HCT116 (cell line): Measurements from ENCODE around the gene TRIP13. TPM values are rescaled to one million over a fixed set of nuclear protein-coding genes. Genes with fewer than 3 reads are reported as not detected.

ENCODE experiments used
- ATAC-seq: fragments of 200-7000 bp; cut with Tn5 transposase; 2 replicates; pipeline ENCODE4 v1.9.1; 2020; ENCODE audit warnings: mild to moderate bottlenecking, moderate library complexity
- BruUV-seq: library from RNA; stranded (reverse); fragments of 400-500 nt; replicated peaks from 2 replicates; lab custom pipeline; 2021; lab: Mats Ljungman, UMichigan
- CTCF ChIA-PET: fragments of 300-600 bp; sonication (Branson Sonifier 250); formaldehyde crosslinking; loops from one replicate; lab custom pipeline; 2021; ENCODE audit warnings: antibody characterized with exemption; lab: Charles Lee
- POLR2A ChIA-PET: fragments of 300-600, 350-600 bp; sonication (Branson Sonifier 250); formaldehyde crosslinking; loops from one replicate; lab custom pipeline; 2021; ENCODE audit warnings: antibody characterized with exemption; lab: Charles Lee
- RAD21 ChIA-PET, 2 experiments: fragments of 300-600 bp; sonication (Branson Sonifier 250); formaldehyde crosslinking; loops; one replicate each; lab custom pipeline; 2023; ENCODE audit warnings: low total read pairs in 2 of 2; ENCODE audit not compliant: uncharacterized antibody in 2 of 2, unreplicated experiment in 2 of 2, low non-redundant PET in 1 of 2; lab: Charles Lee
- DNase-seq: peaks from one replicate; pipeline ENCODE4 v3.0.0-alpha.2; 2010; ENCODE audit warnings: low read depth, low spot score
- H2AFZ ChIP-seq: fragments of 200-600 bp; shearing (Covaris generic), sonication (generic); 2 replicates; pipeline ENCODE4 v1.6.1; 2017; ENCODE audit warnings: low read depth, mixed run types, mixed read lengths, antibody characterized with exemption, low read length; ENCODE audit not compliant: poor library complexity, severe bottlenecking
- H3K27ac ChIP-seq: 2 replicates; pipeline ENCODE4 v1.5.1; 2012; ENCODE audit warnings: low read depth, low read length
- H3K27me3 ChIP-seq: fragments of 200-600 bp; sonication (generic); 2 replicates; pipeline ENCODE4 v1.6.1; 2016; ENCODE audit warnings: mixed run types, low read length, mixed read lengths; ENCODE audit not compliant: insufficient read depth
- H3K36me3 ChIP-seq, 2 experiments: fragments of 200-500 bp in 1 of 2; fragments of 200-600 bp in 1 of 2; sonication (Bioruptor generic) in 1 of 2; sonication (generic) in 1 of 2; 2 replicates each; pipeline versions ENCODE4 v1.5.1 to v1.6.1; 2014 to 2016; ENCODE audit warnings: low read length in 2 of 2, inconsistent platforms in 1 of 2, mixed read lengths in 1 of 2, mixed run types in 1 of 2; ENCODE audit not compliant: insufficient read depth in 2 of 2, control insufficient read depth in 1 of 2
- H3K4me1 ChIP-seq, 2 experiments: fragments of 200-600 bp in 1 of 2; sonication (generic) in 1 of 2; 2 replicates each; pipeline versions ENCODE4 v1.5.1 to v1.6.1; 2012 to 2017; ENCODE audit warnings: low read length in 2 of 2, inconsistent platforms in 1 of 2, mild to moderate bottlenecking in 1 of 2, mixed read lengths in 1 of 2, mixed run types in 1 of 2, moderate library complexity in 1 of 2; ENCODE audit not compliant: insufficient read depth in 2 of 2, control insufficient read depth in 1 of 2
- H3K4me2 ChIP-seq: fragments of 200-600 bp; sonication (generic); 2 replicates; pipeline ENCODE4 v1.6.1; 2017; ENCODE audit warnings: mixed run types, low read length, mixed read lengths
- H3K4me3 ChIP-seq, 2 experiments: fragments of 200-600 bp in 1 of 2; sonication (generic) in 1 of 2; replicated peaks in 1 of 2; 2 replicates each; pipeline ENCODE4 v1.5.1; 2011 to 2016; ENCODE audit warnings: low read length in 2 of 2, control low read depth in 1 of 2, low read depth in 1 of 2, mild to moderate bottlenecking in 1 of 2, mixed read lengths in 1 of 2, mixed run types in 1 of 2
- H3K79me2 ChIP-seq: fragments of 200-600 bp; sonication (generic); 2 replicates; pipeline ENCODE4 v1.6.1; 2017; ENCODE audit warnings: mild to moderate bottlenecking, mixed run types, low read length, moderate library complexity, mixed read lengths; ENCODE audit not compliant: insufficient read depth
- H3K9ac ChIP-seq: fragments of 200-600 bp; sonication (generic); 2 replicates; pipeline ENCODE4 v1.6.1; 2016; ENCODE audit warnings: low read length, mixed read lengths
- H3K9me2 ChIP-seq: fragments of 200-600 bp; sonication (generic), shearing (Covaris generic); 2 replicates; pipeline ENCODE4 v1.6.1; 2017; ENCODE audit warnings: mixed run types, mild to moderate bottlenecking, moderate library complexity; ENCODE audit not compliant: insufficient read depth
- H3K9me3 ChIP-seq, 2 experiments: fragments of 200-500 bp in 1 of 2; fragments of 200-600 bp in 1 of 2; sonication (Bioruptor generic) in 1 of 2; sonication (generic) in 1 of 2; 2 replicates each; pipeline ENCODE4 v1.6.1; 2014 to 2017; ENCODE audit warnings: low read length in 2 of 2, mixed read lengths in 2 of 2, inconsistent platforms in 1 of 2, low read depth in 1 of 2, mild to moderate bottlenecking in 1 of 2, mixed run types in 1 of 2, moderate library complexity in 1 of 2; ENCODE audit not compliant: control insufficient read depth in 1 of 2, insufficient read depth in 1 of 2
- H4K20me1 ChIP-seq: fragments of 200-600 bp; sonication (generic), shearing (Covaris generic); 2 replicates; pipeline ENCODE4 v1.6.1; 2017; ENCODE audit warnings: mixed run types, mild to moderate bottlenecking, moderate library complexity; ENCODE audit not compliant: insufficient read depth
- CBX3 ChIP-seq: IDR thresholded peaks from 2 replicates; pipeline ENCODE4 v1.6.1; 2012; ENCODE audit warnings: low read depth
- CEBPB ChIP-seq: IDR thresholded peaks from 2 replicates; pipeline ENCODE4 v1.6.1; 2012; ENCODE audit warnings: low read depth
- EZH2phosphoT487 ChIP-seq: fragments of 200-600 bp; IDR thresholded peaks from 2 replicates; pipeline ENCODE4 v1.6.1; 2018; ENCODE audit warnings: antibody characterized with exemption, borderline replicate concordance
- FOSL1 ChIP-seq: IDR thresholded peaks from 2 replicates; pipeline ENCODE4 v1.6.1; 2012; ENCODE audit warnings: low read depth
- JUND ChIP-seq: IDR thresholded peaks from 2 replicates; pipeline ENCODE4 v1.6.1; 2012
- POLR2A ChIP-seq: IDR thresholded peaks from 2 replicates; pipeline ENCODE4 v1.7.0; 2011; ENCODE audit warnings: borderline replicate concordance; ENCODE audit not compliant: insufficient read depth, insufficient read length; ENCODE audit errors: extremely low read depth
- SP1 ChIP-seq: IDR thresholded peaks from 2 replicates; pipeline ENCODE4 v1.6.1; 2012; ENCODE audit warnings: low read depth
- intact Hi-C: fragments of 100-400 bp; cut with micrococcal nuclease; formaldehyde crosslinking; loops from 2 replicates; pipeline ENCODE4 v1.10.0; 2022
- total RNA-seq: library from RNA; stranded (reverse); gene quantifications from one replicate; pipeline ENCODE4 v1.2.1, GENCODE V29; 2021; ENCODE audit not compliant: unreplicated experiment
- TF ChIP-seq, protein P1 (sequence below): IDR thresholded peaks from 2 replicates; pipeline ENCODE4 v1.6.1; 2011; ENCODE audit warnings: mild to moderate bottlenecking, low read length, moderate library complexity; ENCODE audit not compliant: insufficient replicate concordance; ENCODE audit errors: extremely low read depth

TRIP13 gene
- total RNA-seq, 1 experiment from 2014 or later, result 45.0 TPM

DNA sequence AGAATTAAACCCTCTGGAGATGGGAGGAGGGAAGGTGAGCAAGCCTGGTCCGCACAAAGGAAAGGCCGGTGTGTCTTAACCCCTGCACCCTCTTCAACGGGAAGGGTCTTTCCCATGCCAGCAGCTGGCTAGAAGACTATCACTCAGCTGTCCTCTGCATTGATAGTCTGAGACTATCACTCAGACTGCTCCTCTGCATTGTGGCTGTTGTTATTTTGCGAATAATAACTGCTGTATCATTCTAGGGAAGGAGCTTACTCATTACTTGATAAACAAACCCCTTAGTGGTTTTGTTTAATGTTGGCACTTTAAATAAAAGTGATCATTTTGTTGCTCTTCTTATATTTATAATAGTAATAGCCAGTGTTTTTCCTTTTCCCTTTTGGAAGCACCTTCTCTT, 8.1 kb downstream of the TRIP13 start:
- H3K4me2 ChIP-seq, result no peak overlapping the region
- no peak for ATAC-seq
- TF ChIP-seq SP1 (no peak), JUND (no peak), CBX3 (no peak), POLR2A (no peak), FOSL1 (no peak), EZH2phosphoT487 (no peak), CEBPB (no peak)
- TF ChIP-seq, protein P1, sequence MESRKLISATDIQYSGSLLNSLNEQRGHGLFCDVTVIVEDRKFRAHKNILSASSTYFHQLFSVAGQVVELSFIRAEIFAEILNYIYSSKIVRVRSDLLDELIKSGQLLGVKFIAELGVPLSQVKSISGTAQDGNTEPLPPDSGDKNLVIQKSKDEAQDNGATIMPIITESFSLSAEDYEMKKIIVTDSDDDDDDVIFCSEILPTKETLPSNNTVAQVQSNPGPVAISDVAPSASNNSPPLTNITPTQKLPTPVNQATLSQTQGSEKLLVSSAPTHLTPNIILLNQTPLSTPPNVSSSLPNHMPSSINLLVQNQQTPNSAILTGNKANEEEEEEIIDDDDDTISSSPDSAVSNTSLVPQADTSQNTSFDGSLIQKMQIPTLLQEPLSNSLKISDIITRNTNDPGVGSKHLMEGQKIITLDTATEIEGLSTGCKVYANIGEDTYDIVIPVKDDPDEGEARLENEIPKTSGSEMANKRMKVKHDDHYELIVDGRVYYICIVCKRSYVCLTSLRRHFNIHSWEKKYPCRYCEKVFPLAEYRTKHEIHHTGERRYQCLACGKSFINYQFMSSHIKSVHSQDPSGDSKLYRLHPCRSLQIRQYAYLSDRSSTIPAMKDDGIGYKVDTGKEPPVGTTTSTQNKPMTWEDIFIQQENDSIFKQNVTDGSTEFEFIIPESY, result no peak
- no peak overlapping the region for H3K9ac ChIP-seq
- H3K4me3 ChIP-seq, result no peak overlapping the region
- no TSS peak for BruUV-seq
- H3K4me1 ChIP-seq, result no peaks in the 10 kb centered on the region
- POLR2A ChIA-PET, result no interaction called here
- CTCF ChIA-PET, result no interaction called here
- peaks cover 26 to 44% of the 10 kb centered on the region in 2 experiments for H3K36me3 ChIP-seq
- H3K27ac ChIP-seq, result no peak overlapping the region
- peaks cover 31% of the 10 kb centered on the region for H3K79me2 ChIP-seq
- intact Hi-C loops, result loop anchor here (10.0 kb wide), 1 partner anchor 456 kb away; the partner anchor contains the start of gene EXOC3
- DNase-seq, result no peak
- H3K9me2 ChIP-seq, result no peaks in the 10 kb centered on the region
- H2AFZ ChIP-seq, result no peak overlapping the region
- H4K20me1 ChIP-seq, result peaks cover 4% of the 10 kb centered on the region; the same call in 1 of the 2 replicates
- no peaks in the 10 kb centered on the region for H3K27me3 ChIP-seq
- RAD21 ChIA-PET, result interaction anchor here in 1 of 2 experiments (0.6 kb wide), 1 partner anchor 286 kb away, joined by 5 read pairs; no protein-coding TSS in a partner anchor
- H3K9me3 ChIP-seq, result no peaks in the 10 kb centered on the region
